Myocyte (in vitro differentiated cells): Measurements from ENCODE around the gene AREL1. TPM values are rescaled to one million over a fixed set of nuclear protein-coding genes. Genes with fewer than 3 reads are reported as not detected.

Experiments used
- DNase-seq: peaks from one replicate; pipeline ENCODE4 v3.0.0-alpha.2; 2012; ENCODE audit warnings: low read depth
- total RNA-seq: library from RNA; depleted of rRNA; stranded (reverse); fragments of >200 nt; gene quantifications from 2 replicates; pipeline ENCODE4 v1.2.3, GENCODE V29; 2014

Gene AREL1
- total RNA-seq, 1 donor from 2014 or later, result 31.4 TPM

DNA sequence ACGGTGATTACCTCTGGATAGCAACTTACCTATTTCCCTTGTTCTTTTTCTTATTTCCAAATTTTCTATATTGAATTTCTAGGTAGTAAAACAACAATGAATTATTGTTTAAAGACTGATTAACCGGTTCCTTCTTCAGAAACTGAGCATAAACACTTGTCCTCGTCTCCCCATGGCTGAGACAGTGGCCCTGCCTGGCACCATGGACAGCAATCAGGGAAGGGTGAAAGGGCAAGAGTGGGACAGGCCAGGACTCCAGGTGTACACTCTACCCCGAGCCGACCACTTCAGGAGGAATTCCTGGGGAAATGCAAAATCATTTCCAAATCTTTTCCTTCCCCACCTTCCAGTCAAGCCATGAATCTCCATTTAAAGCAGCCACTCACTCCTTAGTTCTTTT lies 52.0 kb downstream of the AREL1 start:
- no peak for DNase-seq

DNA sequence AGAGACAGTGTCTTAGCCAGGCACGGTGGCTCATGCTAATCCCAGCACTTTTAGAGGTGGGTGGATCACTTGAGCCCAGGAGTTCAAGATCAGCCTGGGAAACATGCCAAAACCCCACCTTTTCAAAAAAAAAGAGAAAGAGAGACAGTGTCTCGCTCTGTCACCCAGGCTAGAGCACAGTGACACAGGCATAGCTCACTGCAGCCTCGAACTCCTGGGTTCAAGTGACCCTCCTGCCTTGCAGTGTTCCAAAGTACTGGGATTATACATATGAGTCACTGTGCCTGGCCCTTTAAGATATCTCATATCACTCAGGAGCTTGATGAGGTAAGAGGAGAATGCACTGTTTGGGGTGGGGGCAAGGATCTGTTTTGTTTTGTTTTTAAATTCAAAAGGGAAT lies 52.7 kb downstream of the AREL1 start:
- no peak for DNase-seq

DNA sequence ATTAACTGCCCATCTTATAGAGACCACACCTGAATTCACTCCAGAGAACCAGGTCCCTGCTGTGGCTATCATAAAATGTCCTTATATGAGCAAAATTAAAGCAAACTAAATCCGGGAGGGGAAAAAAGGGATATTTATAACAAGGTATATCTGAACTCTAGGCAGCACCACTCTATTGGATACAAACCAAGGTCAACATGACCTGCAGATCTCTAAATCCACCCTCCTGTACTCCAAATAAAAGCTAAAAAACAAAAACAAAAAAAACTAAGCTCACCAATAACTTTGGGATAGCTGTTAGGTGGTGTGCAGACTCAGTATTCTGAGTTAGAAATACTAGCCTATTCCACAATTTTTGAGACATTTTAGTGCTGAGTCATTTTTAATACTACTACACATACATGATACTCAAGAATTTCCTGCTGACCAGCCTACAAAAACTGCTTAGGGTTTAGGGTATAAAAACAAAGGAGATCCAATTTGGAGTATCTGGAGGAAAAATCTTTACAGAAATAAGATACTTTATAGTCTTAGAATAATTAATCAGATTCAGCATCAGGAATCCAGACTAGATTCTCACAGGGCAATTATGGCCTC lies 54.2 kb downstream of the AREL1 start:
- no peak for DNase-seq

DNA sequence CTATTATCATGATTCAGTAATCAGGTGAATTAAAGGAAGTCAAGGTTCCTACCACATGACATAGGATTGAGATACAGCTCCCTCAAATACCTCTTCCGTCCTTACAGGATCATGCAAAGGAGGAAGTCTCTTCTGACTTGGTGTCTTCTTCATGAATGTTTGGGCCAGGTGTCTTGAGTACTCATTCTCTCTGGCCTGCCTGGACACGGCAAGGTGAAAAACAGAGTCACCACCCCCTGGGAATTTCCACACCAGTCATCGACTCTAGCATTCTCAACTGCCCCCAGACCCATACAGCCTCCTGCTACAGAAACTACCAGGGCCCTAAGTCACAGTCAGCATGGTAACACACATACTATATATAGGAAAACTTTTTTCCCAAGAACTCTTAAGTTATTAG lies 55.9 kb downstream of the AREL1 start:
- DNase-seq, result no peak

DNA sequence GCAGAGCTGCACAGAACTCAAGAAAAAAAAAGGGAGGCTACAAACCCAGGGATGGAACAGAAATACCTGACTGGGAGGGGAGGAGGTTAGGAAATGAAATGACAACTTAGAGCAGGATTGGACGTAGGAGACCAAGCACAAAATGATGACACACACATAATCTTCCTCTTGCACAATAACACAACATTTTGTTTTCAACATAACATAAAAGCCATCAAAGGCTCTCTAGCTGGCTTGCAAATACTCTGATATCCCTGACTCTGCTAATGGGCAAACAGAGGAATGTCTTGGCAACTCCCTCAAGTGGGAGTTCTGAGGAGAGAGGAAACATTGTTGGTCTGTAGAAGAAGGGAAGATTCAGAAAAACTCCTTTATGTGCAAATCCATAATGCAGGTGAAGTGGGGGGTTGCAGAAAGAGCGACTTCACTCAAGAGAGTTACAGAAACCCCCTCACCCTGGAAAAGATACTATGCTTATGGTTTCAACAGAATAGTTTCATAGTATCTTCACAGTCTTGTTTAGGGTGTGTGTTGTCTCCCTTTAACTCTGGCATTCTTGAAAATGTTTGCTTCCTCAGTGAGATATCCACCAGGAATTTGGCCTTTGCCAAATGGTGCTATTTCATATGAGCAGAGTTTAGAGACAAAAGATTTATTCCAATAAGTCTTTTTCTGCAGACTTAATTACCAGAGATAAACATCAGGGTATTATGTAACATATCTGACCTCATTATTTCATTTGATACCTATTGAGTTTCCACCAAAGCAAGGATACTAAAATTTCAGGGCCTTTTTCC lies 57.1 kb downstream of the AREL1 start:
- peak; percentile 30 for DNase-seq

DNA sequence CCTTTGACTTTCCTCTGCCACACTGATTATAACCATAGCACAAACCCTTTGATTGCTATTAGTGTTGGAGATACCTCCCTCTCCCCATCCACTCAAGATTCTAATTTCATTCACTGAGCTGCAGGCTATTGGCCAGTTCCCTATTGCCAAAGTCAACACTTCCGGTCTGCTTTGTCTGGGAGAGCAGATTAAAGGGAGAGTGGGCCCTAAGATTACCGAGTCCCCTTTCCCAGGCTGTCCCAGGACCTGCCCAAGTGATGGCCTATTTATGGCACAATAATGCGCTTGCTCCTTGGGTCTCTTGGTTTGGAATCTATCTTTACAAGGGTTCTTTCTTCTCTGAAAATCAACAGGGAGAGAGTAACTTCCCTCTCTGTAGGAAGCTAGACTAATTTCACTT lies 57.9 kb downstream of the AREL1 start:
- DNase-seq, result no peak

DNA sequence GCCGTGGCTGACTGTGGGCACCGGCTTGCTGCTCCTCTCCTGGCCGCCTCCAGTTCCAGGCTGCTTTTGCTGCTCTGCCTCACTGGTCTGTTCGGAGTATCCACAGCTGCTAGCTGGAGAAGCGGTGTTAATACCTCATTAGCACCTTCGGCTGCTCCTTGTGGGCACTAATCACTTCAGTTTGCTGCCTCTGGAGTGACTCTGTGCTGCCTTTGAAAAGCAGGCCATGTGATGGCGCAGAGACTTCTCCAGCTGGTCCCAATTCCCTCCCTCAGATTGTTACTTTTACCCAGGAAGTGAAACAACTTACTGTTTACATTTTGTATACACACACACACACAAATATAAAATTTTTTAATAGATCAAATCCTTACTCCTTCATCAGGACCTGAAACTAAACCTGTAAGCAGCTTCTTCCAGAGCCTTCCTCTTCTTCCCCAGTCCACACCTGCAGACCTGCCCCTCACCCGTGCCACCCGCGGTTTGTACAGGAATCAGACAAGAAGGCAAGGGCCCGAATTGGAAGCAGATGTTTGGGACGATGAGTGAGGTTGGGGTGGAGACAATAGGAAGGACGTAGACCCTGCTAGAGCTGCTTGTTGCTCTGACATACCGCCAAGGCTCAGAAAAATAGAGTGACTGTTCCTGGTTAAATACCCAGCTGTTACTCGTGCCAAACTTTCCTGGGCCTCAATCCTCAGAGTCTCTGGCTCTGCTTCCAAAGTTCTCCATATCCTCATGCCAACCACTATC lies 59.3 kb downstream of the AREL1 start:
- peak; percentile 14 for DNase-seq

DNA sequence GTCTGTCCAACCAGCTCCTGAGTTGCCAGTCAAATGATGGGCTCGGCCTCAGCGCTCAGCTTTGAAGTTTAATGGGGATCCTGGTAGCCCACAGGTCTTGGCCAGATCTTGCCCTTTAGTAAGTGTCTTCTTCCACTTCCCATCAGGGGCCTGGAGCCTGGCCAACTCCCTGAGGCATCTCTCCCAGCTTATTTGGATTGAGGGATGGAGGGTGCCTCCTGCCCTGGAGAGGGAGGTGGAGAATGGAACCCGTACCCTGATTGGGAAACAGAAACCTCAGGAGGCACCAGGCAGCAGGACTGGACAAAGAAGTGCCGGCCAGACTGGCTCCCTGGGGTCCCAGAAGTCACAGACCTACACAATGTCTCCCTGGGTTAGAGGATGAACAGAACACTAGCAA lies 60.3 kb downstream of the AREL1 start:
- no peak for DNase-seq

DNA sequence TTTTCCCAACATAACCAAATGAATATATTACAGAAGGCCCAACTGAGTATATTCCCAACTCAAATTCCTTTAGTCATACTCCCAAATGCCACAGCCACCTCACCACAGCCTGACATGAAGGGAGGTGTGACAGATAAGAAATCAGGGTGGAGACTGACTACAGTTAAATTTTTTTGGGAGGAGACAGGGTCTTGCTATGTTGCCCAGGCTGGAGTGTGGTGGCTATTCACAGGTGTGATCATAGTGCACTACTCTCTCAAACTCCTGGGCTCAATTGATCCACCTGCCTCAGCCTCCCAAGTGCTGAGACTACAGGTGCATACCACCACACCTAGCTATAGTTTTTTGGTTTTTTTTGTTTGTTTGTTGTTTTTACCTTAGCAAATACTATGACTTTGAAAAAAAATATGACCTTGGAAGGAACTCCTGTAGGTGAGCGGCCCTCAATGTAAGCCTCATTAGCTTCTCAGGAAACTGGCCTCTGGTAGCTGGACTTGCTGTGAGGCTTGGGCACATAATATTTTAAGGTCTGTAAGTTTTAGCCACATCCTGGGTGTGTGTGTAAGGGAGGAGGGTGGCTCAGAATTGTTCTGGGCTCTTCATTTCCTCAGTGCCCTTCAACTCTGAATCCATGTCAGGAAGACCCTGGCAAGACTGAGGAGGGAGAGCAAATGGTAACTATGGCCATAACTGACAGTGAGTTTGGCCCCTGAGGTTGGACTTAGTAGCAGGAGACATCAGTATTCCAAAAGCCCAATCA lies 61.8 kb downstream of the AREL1 start:
- no peak for DNase-seq

DNA sequence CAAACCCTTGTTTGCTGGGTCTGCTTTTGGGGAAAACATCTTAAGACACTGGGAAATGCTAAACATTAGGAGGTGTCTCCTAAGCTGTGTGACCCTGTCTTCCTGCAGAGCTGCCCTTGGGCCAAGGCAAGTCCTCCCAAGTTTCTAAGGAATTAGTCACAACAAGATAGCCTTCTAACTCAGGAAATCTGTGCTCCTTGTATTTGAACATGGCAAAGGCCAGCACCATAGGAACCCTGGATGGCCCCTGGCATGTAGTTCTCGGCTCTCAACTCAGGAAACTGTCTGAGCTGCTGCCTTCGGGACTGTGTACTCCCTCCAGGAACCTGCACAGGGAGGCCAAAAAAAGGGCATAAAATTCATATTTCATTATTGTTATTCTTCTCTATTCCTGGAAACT lies 63.2 kb downstream of the AREL1 start:
- no peak for DNase-seq

DNA sequence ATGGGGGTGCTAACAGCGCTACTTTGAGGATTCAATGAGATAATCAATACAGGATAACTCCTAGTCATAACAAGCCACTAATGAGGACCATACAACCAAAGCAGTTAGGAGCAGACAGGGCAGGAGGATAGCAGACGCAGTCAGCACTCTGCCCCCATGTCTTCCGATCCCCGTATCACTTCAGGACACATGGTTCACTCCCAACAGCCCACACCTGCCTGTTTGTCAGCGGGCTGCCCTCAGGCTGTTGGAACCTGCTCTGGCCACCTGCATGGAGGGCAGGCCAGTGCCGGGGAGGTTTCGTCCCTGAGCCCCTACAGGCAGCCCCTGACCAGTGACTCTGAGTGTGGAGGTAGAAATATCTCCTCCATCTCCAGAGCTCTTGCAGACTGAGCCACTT lies 63.7 kb downstream of the AREL1 start:
- no peak for DNase-seq

DNA sequence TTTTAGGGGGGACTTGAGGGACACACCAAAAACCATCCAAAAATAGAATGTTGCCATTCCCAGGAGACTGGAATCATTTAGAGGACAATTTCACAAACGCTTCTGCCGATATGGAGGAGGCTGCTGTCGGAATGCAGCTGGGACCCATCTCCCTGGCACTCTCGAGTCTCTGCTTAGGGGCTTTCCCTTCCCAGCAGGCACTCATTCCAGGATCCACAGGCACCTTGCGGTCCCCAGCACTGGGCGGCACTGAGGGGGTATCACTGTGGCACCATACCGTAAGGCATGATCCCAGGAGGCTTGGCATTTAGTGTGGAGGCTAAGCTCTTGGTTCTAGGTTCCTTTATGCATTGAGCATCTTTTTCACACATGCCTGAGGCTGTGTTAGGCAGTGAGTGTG lies 64.3 kb downstream of the AREL1 start:
- no peak for DNase-seq

DNA sequence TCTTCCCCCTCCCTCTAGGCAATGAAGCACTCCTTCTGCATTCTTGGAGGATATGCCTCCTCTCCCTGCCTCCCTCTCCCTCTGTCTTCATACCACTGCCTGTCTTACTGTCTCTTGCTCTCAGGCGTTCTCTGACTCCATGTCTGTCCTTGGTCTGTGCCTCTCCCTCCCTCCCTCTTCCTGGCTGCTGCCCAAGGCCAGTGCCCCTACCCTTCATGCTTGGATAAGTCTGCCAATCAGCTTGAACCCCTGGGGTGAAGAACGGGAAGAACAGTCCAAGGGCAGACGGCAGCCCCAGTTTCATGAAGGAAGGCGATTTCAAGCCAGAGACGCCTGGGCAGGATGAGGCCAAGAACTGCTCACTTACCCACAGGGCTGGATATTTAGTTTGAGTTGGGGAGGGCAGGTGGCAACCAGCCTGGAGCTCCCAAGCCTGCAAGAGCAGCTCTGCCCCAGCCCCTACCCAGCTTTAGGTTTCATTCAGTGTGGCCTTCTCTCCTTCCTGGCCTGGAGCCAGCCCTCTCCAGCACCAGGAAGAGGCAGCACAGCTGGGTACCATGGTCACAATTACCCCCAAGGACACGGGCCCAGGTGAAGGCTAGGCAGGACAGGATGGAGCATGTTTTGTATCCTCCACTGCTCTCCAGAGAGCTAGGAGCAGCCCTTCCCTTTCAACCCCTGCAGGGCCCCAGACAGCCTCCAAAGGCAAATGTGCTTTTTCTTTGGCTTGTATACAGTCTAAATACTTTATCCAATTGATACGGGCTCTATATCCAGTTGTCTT lies 65.0 kb downstream of the AREL1 start:
- peak; percentile 11 for DNase-seq

DNA sequence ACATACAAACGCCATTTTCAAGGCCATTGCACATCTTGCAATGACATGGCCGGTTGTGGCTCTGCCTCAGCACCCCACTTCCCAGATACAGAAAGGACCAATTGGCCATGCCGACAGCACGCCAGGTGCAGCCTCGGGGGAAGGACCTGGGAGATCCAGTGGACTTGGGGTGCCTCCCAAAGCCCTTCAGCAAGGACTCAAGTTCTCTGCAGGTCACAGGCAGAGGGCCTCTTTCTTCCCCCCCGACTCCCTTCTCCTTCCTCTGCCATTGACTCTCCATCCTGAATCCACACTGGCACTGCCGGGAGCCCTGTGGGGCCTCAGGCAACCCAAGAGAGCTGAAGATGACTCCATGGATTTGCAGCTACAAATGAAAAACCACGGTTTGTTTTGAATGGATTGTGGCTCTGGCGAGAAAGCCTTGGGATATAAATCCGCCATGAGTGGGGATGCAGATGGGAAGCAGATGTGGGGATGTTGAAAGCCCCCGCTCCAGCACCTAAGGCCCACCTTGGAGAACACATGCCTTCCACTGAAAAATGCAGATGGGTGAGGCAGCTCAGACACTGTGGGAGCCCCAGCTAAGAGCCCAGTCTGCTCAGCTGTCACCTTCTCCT lies 65.7 kb downstream of the AREL1 start:
- no peak for DNase-seq

DNA sequence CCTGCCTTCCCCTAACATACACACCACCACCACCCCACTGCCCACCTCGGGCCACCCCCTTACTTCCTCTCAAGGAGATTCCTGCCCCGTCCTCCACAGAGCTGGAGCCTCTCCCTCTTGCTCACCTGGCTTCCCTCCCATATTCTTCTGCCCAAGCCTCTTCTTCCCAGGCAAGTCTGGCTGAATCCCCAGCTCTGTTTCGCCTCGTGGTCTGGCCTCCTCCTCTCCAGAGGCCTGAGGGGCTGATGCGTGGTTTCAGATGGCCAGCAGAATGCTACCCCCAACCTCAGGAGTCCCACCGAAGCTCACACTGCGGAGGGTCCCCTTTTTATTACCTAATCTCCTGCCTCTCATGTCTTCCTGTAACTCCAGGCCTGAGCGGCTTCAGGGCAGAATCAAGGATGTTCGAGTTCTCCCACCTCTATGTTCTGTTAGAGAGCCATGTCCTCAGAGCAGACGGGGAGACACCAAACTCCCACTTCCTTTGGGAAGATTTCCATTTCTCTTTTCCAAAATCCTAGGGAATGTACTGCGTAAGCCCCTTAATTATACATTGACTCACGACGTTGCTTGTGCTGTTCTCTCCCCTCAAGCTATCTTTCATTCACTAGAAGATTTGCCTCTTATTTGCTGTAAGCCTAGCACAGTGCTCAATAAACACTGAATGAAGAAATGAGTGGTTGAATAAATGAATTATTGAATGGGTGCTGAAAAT lies 67.0 kb downstream of the AREL1 start:
- no peak for DNase-seq

DNA sequence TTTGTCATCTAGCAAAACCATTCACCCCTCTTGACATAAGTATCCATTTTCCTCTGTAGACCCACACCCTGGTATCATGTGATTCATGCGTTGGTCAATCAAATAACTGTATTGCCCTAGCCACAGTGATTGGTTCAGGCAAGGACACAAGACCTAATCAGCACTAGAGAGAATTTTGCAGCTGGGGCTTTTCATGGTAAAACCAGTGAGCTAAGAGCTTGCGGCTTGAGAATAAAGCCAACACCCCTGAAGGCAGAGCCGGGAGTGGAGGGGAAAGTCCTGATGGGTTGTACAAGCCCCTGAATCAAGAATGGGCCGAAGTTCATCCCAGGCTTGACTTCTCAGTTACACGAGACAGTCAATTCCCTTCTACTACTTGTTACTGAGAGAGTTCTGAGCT lies 67.6 kb downstream of the AREL1 start:
- DNase-seq, result no peak

DNA sequence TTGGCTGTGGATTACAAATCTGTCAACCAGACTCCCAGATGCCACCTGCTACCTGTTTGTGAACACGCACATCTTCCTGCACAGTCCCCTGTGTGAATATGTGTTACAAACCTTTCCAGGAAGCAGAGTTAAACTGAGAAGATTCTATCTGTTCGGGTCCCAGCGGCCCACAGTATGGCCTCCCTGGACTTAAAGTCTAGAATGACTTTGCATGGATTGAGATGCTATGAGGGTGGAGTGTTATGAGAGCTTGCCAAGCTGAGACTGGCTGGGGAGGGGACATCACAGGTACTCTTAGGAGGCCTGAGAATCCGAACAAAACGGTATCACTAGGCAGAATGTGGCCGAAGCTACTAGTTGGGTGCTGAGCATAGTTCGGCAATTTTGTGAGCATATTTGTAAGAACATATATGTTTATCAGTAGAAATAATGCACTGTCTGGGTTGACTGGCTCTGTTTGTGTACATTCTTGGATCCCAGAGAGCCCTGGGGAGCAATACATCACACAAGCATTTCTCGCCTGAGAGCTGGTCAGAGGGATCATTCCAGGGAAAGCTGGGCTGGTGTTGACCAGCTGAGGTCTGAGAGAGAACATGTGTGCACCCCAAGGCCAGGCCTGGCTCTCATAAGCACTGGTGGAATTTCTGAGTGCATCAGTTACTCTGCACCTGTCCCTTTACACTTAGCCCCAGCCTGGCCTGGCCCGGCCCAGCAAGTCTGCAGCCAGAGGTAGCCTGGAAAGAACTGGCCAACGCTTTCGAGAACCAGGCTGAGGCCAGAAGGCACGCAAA lies 71.1 kb downstream of the AREL1 start:
- DNase-seq, result peak; percentile 68

DNA sequence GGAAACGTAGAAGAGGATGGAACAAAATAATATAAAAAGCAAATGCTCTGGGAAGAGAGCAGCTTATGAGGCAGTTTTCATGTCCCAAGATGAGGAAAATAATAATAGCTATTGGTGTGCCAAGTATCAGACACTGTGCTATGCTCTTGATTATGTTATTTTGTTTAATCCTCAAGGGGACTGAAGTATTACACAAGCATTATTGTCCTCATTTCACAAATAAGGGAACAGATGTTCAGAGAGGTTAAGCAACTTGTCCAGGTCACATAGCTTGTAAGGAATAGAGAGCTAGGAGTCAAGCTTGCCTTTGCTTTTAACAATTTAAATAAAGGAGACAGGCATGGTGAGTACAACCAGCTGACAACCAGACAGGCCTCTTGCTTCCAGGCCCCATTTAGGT lies 73.9 kb downstream of the AREL1 start:
- no peak for DNase-seq

DNA sequence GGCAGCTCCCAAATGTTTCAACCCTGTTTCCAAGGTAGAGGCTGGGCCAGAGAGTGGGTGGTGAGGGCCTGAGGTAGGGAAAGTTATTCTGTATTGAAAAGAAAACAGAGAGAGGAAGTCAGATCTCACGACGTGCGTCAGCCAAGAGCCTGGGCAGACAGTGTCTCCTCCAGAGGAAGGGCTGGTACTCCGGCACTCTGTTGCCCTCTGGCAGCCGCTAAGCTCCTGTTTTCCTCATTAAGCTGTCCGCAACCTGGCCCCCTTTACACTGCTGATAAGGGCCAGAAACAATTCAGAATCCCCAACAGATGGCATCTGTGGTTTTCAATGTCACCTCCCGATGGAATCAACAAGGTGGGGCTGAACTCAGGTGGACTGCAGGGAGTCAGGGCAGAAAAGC lies 74.8 kb downstream of the AREL1 start:
- no peak for DNase-seq
